GM18502 (cell line): ENCODE data around the gene NEMP1.
A peak's percentile ranks its signal among the peaks of the same experiment; 100 is the strongest.
"Not testable (repeated sequence)": the region's sequence is repeated elsewhere in the genome, so short reads cannot be mapped to it uniquely, and the experiment has no call there.

Experiments used
- ATAC-seq: cut with Tn5 transposase; IDR thresholded peaks from one replicate; pipeline ENCODE4 v1.9.1; 2021; ENCODE audit warnings: mild to moderate bottlenecking; ENCODE audit not compliant: unreplicated experiment, poor library complexity

Gene NEMP1

DNA sequence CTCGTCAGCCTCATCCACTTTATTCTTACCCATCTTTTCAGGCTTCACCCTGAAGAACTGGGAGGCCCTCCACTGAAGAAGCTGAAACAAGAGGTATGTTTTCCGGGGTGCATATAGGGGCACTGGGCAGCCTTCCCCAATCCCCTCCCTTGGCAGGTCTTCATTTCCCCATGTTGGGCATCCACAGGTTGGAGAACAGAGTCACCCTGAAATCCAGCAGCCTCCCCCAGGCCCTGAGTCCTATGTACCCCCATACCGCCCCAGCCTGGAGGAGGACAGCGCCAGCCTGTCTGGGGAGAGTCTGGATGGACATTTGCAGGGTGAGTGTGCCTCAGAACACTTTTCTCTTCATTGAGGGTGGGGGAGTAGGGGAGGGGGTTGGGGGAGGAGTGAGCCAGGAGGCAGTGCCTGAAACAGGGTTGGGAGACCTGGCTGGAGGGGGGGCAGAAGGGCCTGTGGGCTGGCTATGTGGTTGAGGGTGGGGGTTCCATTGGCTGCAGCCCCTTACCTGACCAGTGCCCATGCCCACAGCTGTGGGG is 14.4 kb upstream of the NEMP1 start:
- no peak for ATAC-seq

GRCh38 chr12:57092529-57092862 is 13.9 kb upstream of the NEMP1 start:
- ATAC-seq: no peak

- no peak for ATAC-seq
Measured at GRCh38 chr12:57091638-57092528, 13.3 kb upstream of the NEMP1 start.

- ATAC-seq: no peak
Measured at GRCh38 chr12:57090924-57091637, 12.5 kb upstream of the NEMP1 start.

- ATAC-seq: no peak
Measured at GRCh38 chr12:57090490-57090889, 11.9 kb upstream of the NEMP1 start.

GRCh38 chr12:57089271-57090245 is 11.0 kb upstream of the NEMP1 start:
- no peak for ATAC-seq

DNA sequence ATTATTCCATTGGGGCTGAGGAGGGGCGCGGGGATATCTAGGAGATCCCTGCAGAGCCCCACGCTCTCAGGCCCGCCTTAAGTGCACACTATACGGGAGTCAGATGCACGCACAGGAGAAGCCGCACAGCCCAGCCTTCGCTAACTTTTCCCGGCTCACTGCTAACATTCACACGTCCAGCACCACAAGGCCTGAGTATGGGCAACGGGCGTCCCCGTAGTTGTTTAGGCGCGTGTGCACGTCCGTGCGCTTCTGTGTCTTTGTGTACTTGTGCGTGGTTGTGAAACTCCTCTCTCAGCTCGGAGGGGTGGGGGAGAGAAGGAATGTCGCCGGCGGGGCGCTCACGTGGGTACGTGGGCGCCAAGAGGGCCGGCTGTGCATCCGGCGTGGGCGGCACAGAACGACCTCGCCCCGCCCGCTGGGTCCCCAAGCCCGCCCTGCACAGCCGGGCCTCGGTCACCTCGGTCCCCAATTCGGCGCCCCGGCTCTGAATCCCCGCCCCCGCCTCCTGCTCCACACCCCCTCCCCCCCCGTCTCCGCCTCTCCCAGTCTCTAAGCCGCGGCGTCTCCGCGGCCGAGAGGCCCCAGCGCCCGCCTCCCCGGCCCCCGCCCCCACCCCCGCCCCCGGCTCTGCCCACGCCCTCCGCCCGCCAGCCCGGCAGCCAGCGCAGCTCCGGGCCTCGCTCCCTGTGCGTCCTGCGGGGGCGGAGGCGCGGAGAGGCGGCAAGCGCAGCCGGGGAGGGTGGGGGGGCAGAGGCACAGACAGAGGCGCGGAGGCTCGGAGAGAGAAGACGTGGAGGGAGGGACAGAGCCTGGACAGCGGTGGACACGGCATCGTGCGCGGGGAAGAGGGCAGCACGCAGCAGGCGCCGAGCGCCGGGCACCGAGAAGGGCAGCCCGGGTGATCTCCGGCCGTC is 10.0 kb upstream of the NEMP1 start, which contains the start of gene NAB2:
NAB2 (plus strand) TSS at position 761 of the 917 bp plus-strand sequence. CDS start 158 bp downstream, outside the sequence.
- ATAC-seq: peak; percentile 59

GRCh38 chr12:57087691-57088353 is 9.2 kb upstream of the NEMP1 start:
- peak; percentile 36 for ATAC-seq

DNA sequence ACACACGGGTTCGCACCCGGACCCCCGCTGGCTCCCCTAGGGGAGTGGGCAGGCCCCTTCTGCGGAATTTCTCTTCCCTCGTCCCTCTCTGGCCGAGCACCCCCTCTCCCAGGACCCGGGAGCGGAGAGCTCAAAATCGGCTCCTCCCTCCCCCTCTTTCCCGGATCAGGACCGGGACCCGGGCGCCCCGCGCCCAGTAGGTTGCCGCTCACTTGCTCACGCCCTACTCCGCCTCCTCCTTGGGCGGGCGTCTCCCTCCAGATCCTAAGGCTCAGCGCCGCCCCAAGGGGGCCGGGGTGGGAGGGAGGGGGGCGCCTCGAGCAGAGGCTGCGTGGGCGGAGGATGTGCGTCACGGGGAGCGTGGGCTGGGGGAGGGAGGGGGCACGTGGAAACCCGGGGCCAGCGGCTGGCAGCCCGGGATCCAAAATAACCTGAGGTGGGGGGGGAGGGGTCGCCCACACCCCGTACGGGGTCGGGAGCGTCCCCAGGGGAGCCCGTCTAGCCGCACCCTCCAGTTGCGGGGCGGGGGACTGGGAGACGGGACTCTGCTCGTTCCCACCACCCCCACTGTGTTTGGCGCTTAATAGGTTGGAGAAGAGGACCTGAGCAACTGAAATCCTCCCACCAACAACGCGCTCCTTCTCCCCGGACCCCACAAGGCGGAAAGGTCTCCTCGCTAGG is 8.6 kb upstream of the NEMP1 start:
- peak; percentile 39 for ATAC-seq

GRCh38 chr12:57086493-57087009 is 8.0 kb upstream of the NEMP1 start:
- ATAC-seq: no peak

DNA sequence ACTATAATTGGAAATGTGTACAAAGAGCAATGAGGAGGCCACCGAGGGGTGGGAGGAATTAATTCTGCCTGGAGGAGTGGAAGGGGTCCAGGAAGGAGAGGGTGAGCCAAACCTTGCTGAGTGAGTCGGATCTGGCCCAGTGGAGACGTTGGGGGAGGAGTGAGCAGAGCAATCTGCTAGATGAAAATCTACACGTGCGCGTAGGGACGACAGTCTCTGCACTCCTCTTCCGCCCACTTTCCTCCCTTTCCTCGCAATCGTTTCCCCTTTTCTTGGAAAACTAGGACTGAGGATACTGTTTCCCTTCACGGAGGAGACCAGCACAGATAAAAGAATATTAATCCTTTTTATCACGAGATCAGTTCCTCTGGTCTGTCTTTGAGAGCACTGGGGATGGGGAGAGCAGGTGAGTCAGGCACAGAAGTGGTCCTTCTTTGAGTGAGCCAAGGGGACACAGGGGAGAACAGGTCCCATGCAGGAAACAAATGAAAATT is 7.5 kb upstream of the NEMP1 start:
- no peak for ATAC-seq

- no peak for ATAC-seq
Measured at GRCh38 chr12:57080855-57081254, 2.3 kb upstream of the NEMP1 start.

DNA sequence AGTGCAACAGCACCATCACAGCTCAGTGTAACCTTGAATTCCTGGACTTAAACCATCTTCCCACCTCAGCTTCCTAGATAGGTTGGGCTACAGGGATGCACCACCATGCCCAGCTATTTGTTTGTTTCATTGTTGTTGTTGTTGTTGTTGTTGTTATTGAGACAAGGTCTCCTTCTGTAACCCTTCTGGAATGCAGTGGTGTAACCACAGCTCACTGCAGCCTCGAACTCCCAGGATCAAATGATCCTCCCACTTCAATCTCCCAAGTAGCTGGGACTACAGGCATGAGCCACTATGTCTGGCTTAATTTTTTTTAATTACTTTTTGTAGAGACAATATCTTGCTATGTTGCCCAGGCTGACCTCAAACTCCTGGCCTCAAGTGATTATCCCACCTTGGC is 1.2 kb upstream of the NEMP1 start:
- no peak for ATAC-seq

DNA sequence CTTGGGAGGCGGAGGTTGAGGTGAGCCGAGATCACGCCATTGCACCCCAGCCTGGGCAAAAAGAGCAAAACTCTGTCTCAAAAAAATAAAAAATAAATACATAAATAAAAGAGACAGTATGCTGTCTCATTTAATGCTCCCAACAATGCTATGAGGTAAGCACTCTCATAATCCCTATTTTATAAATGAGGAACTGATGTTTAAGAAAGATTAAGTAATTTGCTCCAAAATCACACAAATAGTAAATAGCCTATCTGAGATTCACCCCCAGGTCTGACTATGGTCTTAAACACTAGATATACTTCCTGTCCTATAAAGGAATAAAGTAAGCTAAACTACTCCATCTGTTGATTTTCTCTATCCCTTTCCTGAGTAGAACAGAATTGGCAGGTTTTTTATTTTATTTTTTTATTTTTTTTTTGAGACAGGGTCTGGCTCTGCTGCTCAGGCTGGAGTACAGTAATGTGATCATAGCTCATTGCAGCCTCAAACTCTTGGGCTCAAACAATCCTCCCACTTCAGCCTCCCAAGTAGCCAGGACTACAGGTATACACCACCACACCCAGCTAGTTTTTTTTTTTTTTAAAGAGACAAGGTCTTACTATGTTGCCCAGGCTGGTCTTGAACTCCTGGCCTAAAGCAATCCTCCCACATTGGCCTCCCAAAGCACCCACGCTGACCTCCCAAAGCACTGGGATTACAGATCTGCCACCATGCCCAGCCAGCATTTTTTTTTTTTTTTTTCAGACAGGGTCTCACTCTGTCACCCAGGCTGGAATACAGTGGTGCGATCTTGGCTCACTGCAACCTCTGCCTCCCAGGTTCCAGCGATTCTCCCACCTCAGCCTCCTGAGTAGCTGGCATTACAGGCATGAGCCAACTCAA is 4.8 kb downstream of the NEMP1 start:
- ATAC-seq: not testable (repeated sequence)

DNA sequence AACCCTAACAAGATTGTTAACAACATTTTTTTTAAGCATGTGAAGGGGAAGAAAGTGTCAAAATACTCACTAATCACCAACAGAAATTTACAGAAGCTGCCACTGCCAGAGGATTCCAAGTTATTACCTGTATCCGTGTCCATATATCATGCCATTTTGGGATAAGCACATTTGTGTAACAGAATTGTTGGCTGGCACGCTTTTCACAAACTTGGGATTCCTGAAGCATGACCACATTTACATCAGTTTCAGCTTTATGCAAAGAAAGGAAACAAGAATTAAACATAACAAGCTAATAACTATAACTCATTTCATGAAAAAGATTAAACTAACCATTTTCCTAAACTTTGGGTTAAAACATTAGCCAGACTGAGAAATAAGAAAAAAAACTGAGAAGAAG is 5.9 kb downstream of the NEMP1 start:
- ATAC-seq: no peak

- ATAC-seq: peak; percentile 81
Measured at GRCh38 chr12:57069523-57069922, 9.1 kb downstream of the NEMP1 start.

DNA sequence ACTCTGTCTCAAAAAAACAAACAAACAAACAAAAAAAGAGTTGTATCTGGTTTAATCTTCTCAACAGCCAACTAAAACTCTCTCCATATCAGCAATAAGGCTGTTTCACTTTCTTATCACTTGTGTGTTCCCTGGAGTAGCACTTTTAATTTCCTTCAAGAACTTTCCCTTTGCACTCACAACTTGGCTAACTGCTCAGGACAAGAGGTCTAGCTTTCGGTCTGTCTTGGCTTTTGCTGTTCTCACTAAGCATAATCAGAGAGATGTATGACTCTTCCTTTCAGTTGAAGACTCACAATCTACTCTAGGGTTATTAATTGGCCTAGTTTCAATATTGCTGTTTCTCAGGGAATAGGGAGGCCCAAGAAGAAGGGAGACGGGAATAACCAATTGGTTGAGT is 12.3 kb downstream of the NEMP1 start:
- ATAC-seq: no peak
